ENCODE measurements around the gene KCNJ6.

The KCNJ6 gene

GRCh38 chr21:37811711-37812110 is 104.5 kb downstream of the KCNJ6 start:
- DNase-seq: no peak

DNA sequence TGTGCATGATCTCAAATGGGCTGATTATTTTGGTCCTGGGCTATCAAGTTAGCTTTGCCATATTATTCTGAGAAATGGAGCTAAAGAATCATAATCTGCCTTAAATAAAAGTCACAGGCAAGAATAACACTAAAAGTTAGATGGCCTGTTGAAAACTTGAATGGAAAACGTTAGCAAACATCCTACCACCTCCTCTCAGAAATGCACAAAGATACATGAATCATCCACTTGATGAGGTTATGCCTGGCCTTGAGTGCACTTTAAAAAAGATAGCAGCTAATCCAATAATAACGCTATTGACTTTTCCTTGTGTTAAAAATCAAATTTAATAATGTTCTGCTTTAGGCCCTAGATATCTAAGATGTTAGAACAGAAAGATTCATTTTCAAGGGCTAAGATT is 108.0 kb downstream of the KCNJ6 start:
- DNase-seq: no peak

DNA sequence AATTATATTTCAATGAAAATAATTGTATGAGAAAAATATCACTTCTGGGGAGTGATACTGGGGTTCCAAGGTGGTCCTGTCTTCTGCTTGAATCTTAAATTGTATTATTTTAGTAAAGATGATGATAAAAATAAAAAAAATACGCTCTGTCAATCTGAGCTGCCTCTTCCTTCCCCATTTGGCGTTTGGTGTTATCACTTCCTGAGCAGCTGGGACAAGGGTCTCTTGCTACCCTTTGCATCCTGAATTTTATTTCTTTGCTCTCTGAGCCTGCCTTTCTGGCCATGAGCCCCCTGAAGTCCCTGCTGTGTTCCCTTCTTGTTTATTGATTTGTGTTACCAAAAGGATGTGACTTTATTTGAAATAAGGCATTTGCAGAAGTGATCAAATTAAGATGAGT is 111.0 kb downstream of the KCNJ6 start:
- DNase-seq: no peak

DNA sequence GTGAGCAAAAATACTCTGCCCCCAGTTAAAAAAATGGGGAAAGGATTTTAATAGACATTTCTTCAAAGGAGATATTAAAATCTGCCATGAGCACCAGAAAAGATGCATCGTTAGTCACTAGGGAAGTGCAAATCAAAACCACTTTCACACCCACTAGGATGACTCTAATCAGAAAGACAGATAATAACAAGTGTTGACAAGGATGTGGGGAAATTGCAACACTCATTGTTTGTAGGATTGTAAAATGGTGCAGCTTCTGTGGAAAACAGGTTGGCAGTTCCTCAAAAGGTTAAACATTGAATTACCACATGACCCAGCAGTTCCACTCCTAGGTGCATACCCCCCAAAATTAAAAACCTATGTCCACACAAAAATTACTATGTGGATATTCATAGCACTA is 112.3 kb downstream of the KCNJ6 start:
- no peak for DNase-seq

DNA sequence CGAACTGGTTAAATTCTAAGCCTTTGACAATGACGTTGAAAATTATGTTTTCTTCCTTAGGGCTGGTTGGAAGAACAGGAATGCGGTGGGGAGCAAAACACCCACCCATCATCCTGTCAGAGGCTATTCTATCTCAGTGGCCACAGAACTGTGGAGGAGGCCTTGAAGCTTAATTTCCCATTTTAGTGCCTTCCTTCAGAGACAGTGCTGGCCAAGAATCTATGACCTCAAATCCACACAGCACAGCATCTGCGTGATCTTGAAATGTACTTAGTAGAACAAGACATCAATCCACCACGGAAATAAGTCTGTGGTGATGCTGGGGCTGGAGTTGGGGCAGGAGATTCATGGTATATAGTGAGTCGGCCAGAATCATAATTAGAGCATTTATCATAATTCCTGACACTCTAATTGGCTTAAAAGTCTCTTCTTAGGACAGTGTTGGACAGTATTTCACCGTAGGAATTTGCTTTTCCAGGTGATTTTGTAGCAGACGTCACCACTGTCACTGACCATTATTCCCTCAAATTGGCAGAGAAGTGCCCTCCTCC is 113.1 kb downstream of the KCNJ6 start:
- DNase-seq: no peak

- DNase-seq: no peak
Observed at GRCh38 chr21:37800456-37801061, 115.7 kb downstream of the KCNJ6 start.

DNA sequence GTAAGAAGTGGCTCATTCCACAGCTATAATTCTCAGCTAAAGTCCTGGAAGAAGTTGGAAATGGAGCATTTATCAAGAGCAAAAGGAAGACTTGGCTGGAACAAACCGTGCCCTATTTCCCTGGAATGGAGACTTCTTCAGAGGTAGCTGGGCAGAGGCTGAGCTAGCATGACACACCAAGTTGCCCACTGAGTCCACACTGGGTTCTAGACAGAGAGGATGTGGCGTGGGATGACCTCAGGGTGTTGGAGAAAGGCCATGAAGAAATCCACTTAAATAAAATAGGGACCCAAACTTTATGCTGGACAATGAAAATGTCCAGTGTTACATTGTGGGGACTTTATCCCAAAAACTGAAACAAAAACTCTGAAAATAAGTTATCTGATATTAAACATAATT is 116.2 kb downstream of the KCNJ6 start:
- no peak for DNase-seq

GRCh38 chr21:37799211-37800056 is 116.8 kb downstream of the KCNJ6 start:
- DNase-seq: no peak

GRCh38 chr21:37797403-37797802 is 118.9 kb downstream of the KCNJ6 start:
- DNase-seq: no peak

DNA sequence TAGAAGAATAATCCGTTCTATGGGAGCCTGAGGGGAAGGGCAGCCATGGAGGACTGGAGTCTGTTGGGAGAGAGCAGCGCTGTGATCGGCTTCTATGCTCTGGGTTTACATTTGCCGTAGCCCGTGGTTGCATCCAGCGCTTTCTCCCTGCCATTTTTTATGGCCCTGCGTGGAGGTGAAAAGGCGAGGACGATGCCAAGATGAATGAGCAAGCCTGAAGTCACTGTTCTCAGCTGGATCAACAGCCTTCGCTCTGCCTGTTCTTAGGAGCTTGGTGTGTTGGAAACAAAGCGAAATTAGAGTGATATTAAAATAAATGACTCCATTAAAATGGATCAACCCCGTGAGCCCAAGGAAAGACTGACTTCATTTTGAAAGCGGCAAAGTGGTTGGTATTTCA is 120.2 kb downstream of the KCNJ6 start:
- no peak for DNase-seq

DNA sequence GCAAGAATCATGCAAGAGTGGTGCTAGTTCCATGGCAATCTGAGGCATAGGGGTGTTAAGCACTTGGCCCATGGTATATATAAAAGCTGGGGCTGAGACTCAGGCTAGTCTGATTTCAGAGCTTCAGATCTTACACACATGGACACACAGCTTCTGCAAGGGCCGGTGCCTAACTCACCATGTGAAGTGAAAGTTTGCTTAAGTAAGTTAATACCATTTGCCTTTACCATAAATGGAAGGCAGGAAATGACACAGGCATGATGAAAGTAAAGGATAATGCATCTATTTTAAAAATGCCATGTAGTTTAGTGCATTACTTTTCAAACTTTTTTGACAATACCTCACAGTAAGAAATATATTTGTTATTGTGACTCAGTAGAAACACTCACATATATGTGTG is 122.6 kb downstream of the KCNJ6 start:
- no peak for DNase-seq

GRCh38 chr21:37792046-37792445 is 124.2 kb downstream of the KCNJ6 start:
- no peak for DNase-seq

GRCh38 chr21:37790905-37791304 is 125.4 kb downstream of the KCNJ6 start:
- no peak for DNase-seq

DNA sequence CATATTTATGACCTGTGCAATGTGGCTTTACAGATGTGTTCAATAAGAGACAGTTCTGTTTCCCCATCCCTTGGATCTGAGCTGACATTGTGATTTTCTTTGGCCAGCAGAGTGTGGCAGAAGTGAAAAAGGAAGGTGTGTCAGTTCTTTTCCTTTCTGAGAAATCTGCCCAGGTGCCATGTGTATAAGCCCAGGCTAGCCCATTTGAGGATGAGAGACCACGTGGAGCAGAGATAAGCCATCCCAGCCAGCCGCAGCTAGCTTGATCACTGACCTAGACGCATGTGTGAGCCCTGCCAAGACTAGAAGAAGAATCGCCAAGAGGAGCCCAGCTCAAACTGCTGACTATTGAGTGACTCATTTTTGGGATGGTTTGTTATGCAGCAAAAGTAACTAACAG is 127.8 kb downstream of the KCNJ6 start:
- DNase-seq: no peak

DNA sequence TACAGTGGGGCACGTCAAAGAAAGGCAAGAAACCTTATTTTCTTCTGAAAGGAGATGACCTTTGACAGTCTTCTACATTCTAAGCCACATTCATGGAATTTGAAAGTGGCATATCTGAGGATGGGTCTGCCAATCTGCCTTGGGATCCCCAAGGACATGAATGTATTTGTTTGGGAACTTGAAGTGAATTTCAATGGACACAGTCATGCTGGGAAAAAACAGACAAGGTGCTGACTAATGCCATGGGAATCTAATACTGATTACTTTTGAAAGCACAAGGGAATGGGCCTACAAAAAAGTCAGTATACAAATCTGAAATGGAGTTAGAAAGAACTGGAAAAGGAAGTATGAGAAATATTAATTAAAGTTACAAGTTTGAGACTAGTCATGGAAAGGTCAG is 128.8 kb downstream of the KCNJ6 start:
- no peak for DNase-seq

DNA sequence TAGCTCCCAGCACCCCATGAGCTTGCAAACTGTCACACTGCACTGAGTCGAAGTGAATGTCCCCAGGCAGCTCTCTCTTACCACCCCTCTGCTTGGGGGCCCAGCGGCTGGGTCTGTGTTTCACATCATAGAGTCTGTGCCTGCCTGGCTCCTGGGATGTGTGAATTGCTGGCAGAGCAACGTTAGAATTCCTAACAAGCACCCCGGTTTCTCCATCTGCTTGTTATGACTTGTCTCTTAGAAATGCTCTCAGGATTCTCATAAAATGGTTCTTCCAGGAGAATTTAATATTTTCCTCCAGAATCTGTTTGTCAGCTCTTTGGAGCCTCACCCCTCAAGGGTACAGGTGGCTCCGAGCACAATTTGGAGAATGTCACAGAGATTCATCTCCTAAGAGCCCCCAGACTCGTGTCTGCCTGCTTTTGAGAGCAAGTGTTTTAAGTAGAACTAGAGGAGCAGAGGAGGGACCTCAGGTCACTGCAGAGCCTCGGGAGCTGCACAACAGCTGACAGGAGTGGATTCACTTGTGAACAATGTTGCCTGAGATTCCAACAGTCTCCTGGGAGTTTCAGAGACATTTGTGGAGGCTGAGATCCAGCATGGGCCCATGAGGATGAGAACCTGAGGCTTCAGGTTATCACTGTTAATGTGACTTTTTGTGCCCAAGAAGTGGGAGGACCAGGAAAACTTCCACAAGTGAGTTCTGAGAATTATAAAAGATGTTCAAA is 131.5 kb downstream of the KCNJ6 start:
- DNase-seq: no peak

GRCh38 chr21:37783016-37783415 is 133.2 kb downstream of the KCNJ6 start:
- no peak for DNase-seq

GRCh38 chr21:37780991-37781983 is 135.0 kb downstream of the KCNJ6 start:
- DNase-seq: no peak

- DNase-seq: no peak
Observed at GRCh38 chr21:37771181-37771580, 145.1 kb downstream of the KCNJ6 start.

DNA sequence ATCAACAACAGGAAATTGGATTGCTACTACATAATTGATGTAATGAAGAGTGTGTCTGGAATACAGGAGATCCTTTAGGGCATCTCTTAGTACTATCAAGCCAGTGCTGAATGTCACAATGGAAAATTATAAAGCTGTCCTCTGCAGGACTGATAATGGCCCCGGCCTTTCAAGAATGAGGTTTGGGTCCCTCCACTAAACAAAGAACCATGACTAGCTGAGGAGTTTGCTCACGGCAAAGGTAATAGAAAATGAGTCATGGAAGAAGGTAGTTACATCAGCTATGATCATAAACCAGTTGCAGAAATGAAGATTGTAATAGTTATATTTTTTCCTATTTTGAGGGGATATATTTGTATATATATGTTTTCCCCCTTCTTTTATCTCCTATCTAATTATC is 145.8 kb downstream of the KCNJ6 start:
- DNase-seq: no peak

GRCh38 chr21:37769656-37770055 is 146.6 kb downstream of the KCNJ6 start:
- no peak for DNase-seq

GRCh38 chr21:37767984-37768383 is 148.3 kb downstream of the KCNJ6 start:
- DNase-seq: no peak
